NCI-H446 treated with DMSO at 0.1 percent for 48 hours (cell line): ENCODE data around the gene TMPRSS11A.

ENCODE experiments used
- DNase-seq: peaks from one replicate; lab custom pipeline; 2025; lab: John Stamatoyannopoulos, UW

TMPRSS11A gene

GRCh38 chr4:67871867-67872266 is 91.4 kb downstream of the TMPRSS11A start:
- DNase-seq, result peak; percentile 14

GRCh38 chr4:67869580-67870190 is 93.6 kb downstream of the TMPRSS11A start:
- no peak for DNase-seq

- DNase-seq, result no peak
Measured at GRCh38 chr4:67861513-67861912, 101.8 kb downstream of the TMPRSS11A start.
